PFSK-1 (cell line): ENCODE measurements around the gene SUPT5H.

Experiments used
- FOXP2 ChIP-seq: optimal IDR thresholded peaks from 2 replicates; pipeline ENCODE3; 2011; ENCODE audit warnings: borderline replicate concordance, control low read depth, inconsistent platforms; ENCODE audit not compliant: insufficient read depth; ENCODE audit errors: extremely low read length, extremely low read depth
- POLR2AphosphoS5 ChIP-seq: IDR thresholded peaks from 2 replicates; pipeline ENCODE4 v1.6.1; 2012; ENCODE audit warnings: low read depth, mild to moderate bottlenecking, control low read depth, low read length, moderate library complexity
- REST ChIP-seq, 2 experiments: IDR thresholded peaks; 2 replicates each; pipeline versions ENCODE4 v1.6.1 to v1.8.0; 2011 to 2012; ENCODE audit warnings: low read depth in 2 of 2, low read length in 2 of 2, control low read depth in 1 of 2, inconsistent platforms in 1 of 2, mild to moderate bottlenecking in 1 of 2, moderate library complexity in 1 of 2; ENCODE audit not compliant: insufficient read depth in 1 of 2
- SIN3A ChIP-seq: IDR thresholded peaks from 2 replicates; pipeline ENCODE4 v1.6.1; 2012; ENCODE audit warnings: mild to moderate bottlenecking, low read length, moderate library complexity, borderline replicate concordance; ENCODE audit not compliant: insufficient read depth
- TAF1 ChIP-seq: IDR thresholded peaks from 2 replicates; pipeline ENCODE4 v1.6.1; 2012; ENCODE audit warnings: low read length, control low read depth, borderline replicate concordance; ENCODE audit not compliant: insufficient read depth

Gene SUPT5H

GRCh38 chr19:39479916-39480315 lies 34.5 kb downstream of the SUPT5H start:
- TF ChIP-seq FOXP2 (no peak), TAF1 (no peak), POLR2AphosphoS5 (no peak), REST (IDR thresholded peaks at IDR 0.05; ENCODE audit: insufficient read depth in 1 of 2, low read depth in 2 of 2, low read length in 2 of 2) (no peak), SIN3A (no peak)

GRCh38 chr19:39480337-39481228 lies 35.2 kb downstream of the SUPT5H start, which contains the start of gene TIMM50:
TIMM50 (plus strand) TSS chr19:39480838; CDS start chr19:39480854, 16 bp downstream.
- peak; percentile 80 for TF ChIP-seq POLR2AphosphoS5
- no peak for TF ChIP-seq SIN3A
- peak; percentile 96 for TF ChIP-seq TAF1
- TF ChIP-seq FOXP2: peak; percentile 84
- peak; percentile 52 to 57; a peak in 1 of 4 replicates for TF ChIP-seq REST (IDR thresholded peaks at IDR 0.05; ENCODE audit: insufficient read depth in 1 of 2, low read depth in 2 of 2, low read length in 2 of 2)

GRCh38 chr19:39481229-39481545 lies 35.8 kb downstream of the SUPT5H start:
- TF ChIP-seq REST (IDR thresholded peaks at IDR 0.05; ENCODE audit: insufficient read depth in 1 of 2, low read depth in 2 of 2, low read length in 2 of 2) (no peak), POLR2AphosphoS5 (no peak), FOXP2 (no peak)

GRCh38 chr19:39481676-39482075 lies 36.3 kb downstream of the SUPT5H start:
- TF ChIP-seq REST (IDR thresholded peaks at IDR 0.05; ENCODE audit: insufficient read depth in 1 of 2, low read depth in 2 of 2, low read length in 2 of 2) (no peak), TAF1 (no peak), SIN3A (no peak), FOXP2 (no peak), POLR2AphosphoS5 (no peak)

- no peak for TF ChIP-seq REST (IDR thresholded peaks at IDR 0.05; ENCODE audit: insufficient read depth in 1 of 2, low read depth in 2 of 2, low read length in 2 of 2)
- TF ChIP-seq TAF1: no peak
- TF ChIP-seq POLR2AphosphoS5: no peak
- no peak for TF ChIP-seq SIN3A
- no peak for TF ChIP-seq FOXP2
These were observed 37.8 kb downstream of the SUPT5H start for GRCh38 chr19:39483141-39483540.
